Activated T-cell treated with anti-CD3 and anti-CD28 coated beads for 4 hours (primary cell): ENCODE data around the gene RERE.
A peak's percentile ranks its signal among the peaks of the same experiment; 100 is the strongest.

Source experiments
- DNase-seq: peaks from one replicate; pipeline ENCODE4 v3.0.0-alpha.2; 2020

RERE gene

DNA sequence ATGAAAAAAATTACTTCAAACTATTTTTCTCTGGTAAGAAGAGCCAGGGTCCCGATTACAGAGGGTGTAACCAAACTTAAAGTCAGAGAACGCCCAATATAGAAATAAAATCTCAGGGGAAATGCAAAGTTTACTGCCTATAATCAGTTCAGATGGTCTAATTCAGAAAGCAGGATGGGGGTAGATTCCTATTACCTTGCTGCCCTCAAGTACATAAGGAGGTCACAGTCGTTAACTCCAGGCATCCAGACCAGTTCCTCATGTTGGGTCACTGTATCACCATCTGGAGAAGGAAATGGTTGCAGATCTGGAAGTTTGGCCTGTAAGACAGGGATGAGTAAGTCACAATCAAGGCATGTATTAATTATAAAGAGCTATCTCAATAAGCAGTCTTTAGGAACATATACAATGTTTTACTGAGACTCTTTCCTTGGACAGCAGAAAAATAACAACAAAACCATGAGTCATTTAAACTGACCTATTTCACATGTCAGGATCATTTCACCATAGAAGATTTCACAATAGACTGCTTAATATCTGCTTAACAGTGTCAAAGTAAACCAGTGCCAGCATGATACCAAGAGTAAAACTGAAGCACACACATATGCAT lies 320.1 kb downstream of the RERE start:
- no peak for DNase-seq

DNA sequence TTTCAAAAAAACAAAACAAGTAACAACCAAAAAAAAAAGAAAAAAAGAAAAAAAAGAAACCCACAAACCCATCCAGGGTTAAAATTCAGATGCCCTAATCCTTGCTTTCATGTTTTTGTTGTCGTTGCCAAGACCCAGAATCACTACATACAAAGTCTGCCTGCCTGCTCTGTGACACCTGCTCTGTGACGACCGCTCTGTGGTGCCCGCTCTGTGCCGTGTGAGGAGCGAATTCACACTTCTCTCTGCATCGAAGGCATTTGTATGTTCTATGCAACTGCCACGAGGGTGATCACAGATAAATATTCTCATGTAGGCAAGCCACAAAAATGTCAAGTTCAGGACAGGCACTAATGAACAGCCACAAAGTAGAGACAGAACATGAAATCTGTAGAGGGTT lies 321.0 kb downstream of the RERE start:
- no peak for DNase-seq

DNA sequence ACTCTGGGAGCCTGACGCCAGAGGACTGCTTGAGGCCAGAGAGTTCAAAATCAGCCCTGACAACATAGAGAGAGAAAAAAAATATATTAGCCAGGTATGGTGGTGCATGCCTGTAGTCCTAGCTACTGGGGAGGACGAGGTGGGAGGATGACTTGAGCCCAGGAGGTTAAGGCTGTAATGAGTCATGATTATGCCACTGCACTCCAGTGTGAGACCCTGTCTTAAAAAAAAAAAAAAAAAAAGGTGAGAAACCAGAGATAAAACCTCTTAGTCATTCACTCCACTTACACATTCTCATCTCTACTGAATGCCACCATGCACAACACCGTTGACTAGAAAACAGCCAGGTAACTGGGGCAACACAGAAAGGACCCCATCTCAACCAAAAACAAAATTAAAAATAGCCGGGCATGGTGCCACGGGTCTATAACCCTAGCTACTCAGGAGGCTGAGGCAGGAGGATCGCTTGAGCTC lies 321.5 kb downstream of the RERE start:
- no peak for DNase-seq

DNA sequence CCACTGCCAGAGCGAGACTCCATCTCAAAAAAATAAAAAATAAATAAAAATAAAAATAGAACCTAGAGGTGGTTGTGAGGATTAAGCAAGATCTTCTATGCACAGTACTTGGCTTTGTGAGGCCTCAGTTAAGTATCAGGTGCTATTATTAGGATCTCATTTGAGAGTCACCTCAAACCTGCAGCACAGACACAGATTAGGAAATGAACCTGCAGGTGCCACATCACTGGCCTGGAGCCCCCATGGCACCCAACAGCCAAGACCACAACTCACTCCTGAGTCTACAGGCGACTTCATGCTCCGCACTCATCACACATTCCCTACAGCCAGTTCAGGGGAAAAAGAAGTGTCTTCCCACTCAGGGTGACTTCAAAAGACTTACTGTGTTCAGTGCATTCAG lies 322.8 kb downstream of the RERE start:
- DNase-seq = no peak

DNA sequence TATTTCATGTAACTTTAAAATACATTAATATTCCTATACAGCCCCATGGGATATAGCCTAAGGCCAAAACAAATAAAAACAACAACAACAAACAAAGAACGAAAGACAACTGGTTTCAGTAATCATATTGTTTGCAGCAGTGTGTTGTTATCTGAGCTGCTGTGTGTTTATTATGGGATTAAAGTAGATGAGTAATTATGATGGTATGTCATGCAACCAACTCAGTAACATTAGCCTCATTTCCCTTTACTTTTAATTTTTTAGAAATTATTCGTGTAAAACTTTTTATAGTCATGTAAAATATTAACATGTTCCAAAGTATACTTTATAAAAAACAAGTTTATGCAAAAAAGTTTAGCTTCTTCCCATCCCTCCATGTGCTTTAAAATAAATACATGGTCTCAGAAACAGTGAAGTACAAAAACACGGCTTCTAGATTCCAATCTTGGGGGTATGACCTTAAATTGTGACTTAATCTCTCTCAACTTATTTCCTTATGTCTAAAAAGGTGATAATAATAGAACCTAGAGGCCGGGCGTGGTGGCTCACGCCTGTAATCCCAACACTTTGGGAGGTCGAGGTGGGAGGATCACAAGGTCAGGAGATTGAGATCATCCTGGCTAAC lies 323.4 kb downstream of the RERE start:
- DNase-seq = no peak

DNA sequence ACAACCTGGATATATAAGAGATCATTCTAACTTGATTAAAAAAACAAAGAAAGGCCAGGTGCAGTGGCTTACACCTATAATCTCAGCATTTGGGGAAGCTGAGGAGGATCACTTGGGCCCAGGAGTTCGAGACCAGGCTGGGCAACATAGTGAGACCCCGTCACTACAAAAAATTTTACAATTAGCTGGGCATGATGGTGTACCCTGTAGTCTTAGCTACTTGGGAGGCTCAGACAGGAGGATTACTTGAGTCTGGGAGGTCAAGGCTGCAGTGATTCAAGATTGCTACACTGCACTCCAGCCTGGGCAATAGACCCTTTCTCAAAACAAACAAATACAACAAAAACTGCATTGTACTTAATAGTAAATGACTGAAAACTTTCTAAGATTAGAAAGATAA lies 330.2 kb downstream of the RERE start:
- DNase-seq = no peak

DNA sequence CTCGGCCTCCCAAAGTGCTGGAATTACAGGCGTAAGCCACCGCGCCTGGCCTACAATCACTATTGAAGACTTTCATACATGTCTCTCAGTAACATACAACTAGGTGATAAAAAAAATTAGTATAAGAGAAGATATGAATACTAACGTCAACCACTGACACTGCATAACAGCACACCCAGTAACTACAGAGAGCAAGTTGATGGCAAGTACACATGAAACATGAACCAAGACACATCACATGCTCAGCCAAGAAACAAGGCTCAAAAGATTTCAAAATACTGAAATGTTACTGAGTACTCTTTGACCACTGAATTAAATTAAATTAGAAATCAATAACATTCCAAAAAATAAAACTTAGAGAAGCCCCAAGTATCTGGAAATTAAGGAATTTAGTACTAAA lies 331.4 kb downstream of the RERE start:
- DNase-seq = no peak

DNA sequence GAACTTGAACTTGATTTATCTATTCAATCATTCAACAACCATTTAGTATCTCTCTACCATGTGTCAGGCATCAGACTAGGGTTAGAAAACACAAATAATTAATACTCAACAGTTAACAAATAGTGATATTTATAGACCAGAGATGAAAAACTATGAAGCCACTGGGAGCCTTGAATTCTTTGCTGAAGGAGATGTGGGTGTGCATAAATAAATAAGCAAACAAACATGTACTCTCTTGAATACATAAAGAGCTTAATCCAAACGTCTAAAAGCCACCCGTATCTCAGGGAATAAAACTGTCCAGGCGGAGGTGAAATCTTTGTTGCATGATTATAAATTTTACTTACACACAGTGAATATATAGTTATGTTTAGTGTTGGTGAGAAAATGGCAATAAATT lies 333.9 kb downstream of the RERE start:
- DNase-seq = no peak

DNA sequence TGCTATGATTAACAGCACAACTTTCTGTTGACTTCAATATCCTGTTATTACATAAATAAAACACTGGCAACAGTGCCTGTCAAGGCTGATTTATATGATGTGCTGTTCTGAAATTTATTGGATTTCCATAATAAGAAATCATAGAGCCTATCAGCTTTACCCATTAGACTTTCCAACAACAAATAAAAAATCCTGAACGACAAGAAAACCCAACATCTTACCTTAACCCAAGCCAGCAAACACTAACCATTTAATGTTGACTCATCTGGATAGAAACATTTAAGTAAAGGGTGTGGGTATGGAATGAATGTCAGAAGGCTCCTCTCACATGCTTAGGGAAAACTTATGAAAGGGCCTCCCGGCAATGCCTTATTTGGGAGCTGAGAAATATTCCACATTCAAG lies 334.5 kb downstream of the RERE start:
- no peak for DNase-seq

DNA sequence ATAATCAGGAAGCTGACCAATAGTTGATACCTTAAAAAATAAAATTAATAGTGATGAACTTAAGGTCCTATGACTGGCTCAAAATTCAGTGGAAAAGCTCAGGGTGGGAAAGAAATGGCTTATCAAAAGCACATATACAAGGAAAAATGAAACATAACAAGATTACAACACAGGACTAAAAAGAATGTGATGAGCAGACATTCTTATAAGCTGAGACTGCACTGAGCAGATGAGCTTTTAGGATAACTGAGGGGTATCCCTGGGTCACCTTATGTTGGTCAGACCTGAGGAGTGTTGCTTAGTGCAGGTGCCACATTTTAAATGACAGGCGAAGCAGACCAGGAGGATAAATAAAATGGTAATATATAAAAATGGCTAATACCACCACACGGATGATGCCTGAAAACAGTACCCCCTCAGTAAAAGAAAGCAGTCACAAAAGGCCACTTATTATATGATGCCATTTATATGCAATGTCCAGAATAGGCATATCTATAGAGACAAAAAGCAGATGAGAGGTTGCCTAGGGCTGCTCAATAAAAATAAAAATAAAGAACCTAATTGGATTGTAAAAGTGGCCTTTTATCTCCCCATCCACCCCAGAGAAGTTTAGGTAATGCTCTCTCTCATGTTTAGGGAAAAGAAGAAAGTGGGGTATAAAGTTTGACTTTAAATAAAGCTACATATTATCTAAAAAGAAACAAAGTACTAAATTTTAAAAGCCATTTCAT lies 335.6 kb downstream of the RERE start:
- DNase-seq = no peak

DNA sequence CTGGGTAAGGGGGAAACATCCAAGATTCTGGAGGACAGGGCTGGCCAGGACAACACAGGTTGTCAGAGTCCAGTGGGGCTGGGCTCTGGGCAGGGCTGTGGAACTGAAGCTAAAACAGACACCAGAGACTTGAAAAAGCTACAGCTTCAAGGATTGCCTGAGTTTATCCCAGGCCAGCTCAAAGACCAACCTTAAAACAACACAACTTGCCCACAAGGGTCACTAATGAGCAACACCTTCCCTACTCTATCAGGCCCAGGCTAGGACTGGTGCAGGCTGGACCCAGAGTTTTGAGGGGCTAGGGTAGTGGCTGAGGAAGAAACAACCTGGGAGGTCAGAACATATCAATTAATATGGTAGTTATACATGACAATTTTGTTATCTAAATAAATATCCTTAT lies 338.9 kb downstream of the RERE start:
- DNase-seq = no peak

DNA sequence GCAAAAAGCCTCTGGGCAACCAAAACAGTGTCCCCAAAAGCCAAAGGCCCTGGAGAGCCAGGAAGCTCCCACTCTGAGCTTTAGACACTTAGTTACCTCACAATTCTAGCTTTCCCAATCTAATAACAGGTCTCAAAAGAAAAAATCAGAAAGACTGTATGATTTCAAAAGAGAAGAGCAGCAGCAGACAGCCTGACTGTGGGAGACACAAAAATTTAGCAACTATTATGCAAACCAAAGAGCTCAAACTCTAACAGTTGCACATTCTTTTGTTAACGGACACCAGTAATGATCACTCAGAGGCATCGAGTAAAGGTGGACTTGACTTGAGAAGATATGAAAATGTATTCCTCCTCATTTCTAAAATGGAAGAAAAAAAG lies 339.5 kb downstream of the RERE start:
- no peak for DNase-seq

DNA sequence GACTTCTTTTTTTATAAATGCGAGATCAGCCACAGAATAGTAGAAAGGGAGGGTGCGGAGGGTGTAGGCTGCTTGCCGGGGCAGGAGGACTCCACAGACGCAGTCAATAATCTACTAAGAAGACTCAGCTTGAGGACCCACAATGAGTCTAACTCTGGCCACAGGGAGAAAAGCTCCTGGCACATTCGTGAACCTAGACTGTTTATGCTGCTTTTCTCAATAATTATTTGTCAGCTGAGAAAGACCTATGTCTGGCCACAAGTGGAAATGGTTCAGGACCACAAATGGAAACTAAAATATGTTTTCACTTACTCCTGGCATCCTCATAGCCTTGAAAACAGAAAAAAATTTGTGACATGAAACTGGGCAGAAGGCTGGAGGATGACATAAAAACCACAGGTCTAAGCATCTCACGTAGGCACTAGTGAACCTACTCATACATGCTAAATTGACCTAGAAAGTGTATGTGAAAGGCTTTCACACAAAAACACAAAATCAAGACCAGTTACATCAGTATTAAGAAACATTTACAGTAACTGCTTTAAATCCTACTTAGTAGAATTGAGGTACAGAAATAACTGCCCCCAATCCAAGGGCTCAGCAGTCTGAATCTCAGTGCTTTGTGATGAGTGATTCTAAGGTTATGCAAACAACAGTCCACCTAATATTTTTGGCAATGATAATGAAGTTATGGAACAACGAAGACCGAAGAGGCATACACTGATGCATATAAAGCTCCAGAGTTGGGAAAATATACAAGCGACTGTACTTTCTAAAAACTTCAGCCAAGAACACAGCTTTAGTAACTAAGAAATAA lies 340.1 kb downstream of the RERE start:
- DNase-seq = no peak

DNA sequence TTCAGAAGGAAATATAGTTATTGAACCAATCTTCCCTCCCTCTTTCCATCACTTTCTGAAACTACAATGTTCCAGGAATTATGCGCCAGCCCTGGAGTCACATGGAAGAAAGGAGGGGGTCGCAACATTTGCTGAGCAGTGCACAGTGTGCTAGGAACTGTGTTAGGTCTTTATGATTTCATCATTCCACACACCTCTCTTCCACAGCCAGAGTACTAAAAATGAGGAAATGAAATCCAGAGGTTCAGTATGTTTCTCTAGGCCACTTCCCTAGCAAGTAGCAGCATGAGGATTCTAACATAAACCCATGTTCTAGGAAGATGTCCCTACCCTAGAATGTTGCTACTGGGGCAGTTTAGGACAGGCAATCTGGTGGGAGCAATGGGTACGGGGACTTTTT lies 341.4 kb downstream of the RERE start:
- DNase-seq = no peak

DNA sequence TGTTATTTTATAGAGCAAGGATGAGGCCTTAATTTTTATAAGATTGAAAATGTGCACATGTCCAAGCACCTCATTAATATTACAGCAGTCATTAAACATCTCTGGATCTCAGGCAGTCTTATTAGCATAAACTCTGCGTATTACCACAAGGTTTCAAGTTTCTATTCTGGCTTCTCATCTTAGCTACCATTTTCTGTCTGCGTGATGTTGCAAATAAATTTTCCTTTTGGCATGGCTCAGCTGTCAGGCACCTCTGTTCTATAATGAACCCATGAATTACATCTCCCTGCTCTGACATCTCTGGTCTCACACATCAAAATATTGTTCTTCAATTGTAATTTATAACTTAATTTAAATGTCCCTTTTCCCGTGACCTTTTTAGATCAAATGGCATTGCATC lies 343.1 kb downstream of the RERE start:
- no peak for DNase-seq

DNA sequence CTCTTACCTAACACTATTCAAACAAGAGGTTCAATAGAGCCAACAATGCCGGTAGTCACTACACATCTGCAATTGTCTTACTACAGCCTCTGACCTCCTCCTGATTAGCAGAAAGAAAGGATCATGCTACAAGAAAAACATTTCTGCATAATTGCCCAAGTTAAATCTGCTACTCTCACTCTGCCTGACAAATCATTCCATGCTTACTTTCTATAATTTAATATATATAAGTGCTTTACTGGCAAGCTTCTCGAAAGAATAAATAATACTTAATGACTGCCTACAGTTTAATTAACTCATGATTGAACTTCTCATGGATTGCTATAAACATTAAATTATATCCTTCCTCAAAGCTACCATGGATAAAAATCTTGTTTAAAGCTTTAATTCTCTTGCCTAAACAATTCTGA lies 343.5 kb downstream of the RERE start:
- DNase-seq = no peak

DNA sequence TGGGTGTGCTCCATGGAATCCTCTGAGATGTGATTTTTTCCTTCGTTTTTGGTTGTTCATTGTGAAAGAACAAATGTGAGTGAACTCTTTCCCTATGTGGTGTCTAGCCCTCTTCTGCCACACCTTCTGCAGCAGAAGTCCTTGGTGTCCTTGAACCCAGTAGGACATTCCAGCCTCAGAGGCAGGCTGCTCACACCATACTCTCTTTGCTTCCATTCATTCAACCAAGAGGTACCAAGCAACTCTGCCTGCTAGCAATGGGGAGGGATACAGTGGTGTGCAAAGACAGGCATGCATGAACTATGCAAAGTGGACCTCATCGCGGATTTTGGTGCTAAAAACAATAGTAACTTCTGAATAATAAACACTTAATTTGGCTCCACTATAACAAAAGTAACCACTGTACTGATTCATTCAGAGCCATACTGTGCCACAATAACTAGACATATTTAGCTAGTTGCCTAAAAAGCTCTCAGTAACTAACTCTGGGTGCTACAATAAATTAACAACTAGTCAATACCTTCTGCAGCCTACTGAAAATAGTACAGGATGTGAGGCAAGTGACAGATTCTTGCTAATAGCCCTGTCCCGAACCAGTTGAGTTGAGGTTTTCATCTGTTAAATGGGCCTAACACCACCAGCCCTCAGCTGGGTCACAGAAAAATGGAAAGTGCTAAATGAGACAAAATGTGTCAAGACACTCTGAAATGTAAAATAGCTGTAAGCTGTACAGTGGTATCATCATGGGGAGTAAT lies 344.1 kb downstream of the RERE start:
- DNase-seq = no peak

DNA sequence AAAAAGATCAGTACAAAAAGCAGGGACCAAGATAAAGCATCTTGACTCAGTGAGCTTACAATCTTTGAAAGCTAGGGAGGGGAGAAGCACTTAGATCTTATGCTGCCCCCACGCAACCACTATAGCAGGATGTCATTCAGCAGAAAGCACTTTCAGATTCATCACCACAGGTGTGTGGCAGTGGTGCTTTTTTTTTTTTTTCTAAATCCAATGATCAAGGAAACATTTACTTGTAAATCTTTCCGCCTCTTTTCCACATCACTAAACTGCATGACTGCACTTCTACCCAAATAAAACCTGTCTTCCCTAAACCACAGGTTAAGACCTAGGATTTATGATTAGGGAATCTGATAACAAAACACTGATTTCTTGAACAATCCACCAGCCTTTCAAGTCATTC lies 344.8 kb downstream of the RERE start:
- peak; percentile 34 for DNase-seq

DNA sequence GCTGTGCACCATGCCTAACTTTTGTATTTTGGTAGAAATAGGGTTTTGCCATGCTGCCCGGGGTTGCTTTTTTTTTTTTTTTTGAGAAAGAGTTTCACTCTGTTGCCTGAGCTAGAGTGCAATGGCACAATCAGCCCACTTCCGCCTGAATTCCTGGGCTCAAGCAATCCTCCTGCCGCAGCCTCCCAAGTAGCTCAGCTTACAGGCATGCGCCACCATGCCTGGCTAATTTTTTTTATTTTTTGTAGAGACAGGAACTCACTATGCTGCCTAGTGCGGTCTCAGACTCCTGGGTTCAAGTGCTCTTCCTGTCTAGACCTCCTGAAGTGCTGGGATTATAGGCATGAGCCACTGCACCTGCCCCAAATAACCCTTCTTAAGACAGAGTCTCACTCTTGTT lies 346.0 kb downstream of the RERE start:
- DNase-seq = no peak

DNA sequence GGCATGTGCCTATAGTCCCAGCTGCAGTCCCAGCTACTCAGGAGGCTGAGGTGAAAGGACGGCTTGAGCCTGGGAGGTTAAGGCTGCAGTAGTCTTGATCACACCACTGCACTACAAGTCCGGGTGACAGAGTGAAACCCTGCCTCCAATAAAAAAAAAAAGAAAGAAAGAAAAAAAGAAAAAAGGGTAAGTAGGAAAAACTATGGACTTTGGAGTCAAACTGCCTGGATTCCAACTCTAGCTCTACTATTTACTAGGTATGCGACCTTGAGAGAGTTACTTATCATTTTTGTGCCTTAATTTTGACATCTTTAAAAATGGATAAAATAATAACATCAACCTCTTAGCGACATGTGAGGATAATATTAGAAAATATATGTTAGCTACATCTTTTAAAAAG lies 348.7 kb downstream of the RERE start:
- DNase-seq = no peak

DNA sequence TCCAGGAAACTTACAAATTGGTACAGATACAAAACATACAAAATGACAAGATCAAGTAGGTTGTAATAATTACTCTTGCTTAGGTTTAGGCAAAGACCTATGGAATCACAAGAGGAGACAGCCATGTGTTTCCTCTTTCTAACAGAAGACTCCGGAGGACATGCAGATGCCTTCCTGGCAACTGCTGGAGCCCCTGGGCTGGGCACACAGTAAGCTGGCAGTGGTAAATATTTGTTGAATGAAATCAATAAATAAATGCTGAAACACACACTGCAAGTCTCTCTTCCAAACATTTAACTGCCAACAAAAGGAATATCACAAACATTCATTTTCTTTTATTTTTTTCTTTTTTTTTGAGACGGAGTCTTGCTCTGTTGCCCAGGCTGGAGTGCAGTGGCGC lies 350.1 kb downstream of the RERE start:
- no peak for DNase-seq

DNA sequence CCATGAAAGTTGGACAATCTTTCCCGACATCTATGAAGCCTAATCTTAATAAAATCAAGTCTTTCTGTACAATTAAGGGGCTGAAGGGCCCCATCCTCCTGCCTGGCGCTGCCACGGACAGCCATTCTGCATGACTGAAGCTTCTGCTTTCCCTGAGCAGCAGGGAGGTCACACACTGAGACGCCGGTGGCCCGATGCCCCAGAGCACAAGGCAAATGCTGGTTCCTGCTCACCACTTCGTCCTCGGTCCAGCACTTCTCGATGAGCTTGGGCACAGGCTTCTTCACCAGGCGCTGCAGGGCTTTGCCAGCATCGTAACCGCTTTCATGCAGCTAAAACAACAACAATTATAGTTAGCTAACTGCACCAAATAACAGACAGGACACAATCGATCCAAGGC lies 351.7 kb downstream of the RERE start:
- no peak for DNase-seq

DNA sequence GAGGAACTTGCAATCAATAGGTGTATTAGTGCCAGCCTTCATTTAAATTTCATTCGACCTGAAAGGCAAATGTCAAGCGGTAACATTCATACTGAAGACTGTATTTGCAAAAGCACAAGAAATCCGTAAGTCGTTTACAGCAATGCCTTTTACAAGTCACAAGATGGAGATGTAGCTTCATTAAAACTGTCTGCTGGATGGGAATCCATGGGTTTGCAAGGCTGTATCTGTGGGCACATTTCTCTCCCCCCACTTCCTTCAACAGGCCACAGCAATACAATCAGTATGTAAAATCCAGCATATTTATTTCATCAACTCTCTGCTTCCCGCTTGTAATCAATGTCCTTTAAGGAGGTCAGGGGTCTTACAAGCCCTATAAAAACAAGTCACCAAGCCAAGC lies 352.4 kb downstream of the RERE start:
- no peak for DNase-seq
